Ishikawa (cell line): ENCODE measurements around the gene SMPD3.

Experiments
- CEBPB ChIP-seq: IDR thresholded peaks from 2 replicates; pipeline ENCODE4 v1.6.1; 2012
- CREB1 ChIP-seq: IDR thresholded peaks from 2 replicates; pipeline ENCODE4 v1.6.1; 2012; ENCODE audit warnings: low read depth
- EGR1 ChIP-seq: IDR thresholded peaks from 2 replicates; pipeline ENCODE4 v1.6.1; 2012
- EP300 ChIP-seq: IDR thresholded peaks from 2 replicates; pipeline ENCODE4 v1.6.1; 2012; ENCODE audit warnings: borderline replicate concordance
- FOXM1 ChIP-seq: IDR thresholded peaks from 2 replicates; pipeline ENCODE4 v1.6.1; 2012; ENCODE audit warnings: low read depth, borderline replicate concordance
- MAX ChIP-seq: IDR thresholded peaks from 2 replicates; pipeline ENCODE4 v1.6.1; 2012
- NFIC ChIP-seq: IDR thresholded peaks from 2 replicates; pipeline ENCODE4 v1.6.1; 2012
- RAD21 ChIP-seq: IDR thresholded peaks from 2 replicates; pipeline ENCODE4 v1.6.1; 2012; ENCODE audit warnings: low read depth
- REST ChIP-seq: IDR thresholded peaks from 2 replicates; pipeline ENCODE4 v1.6.1; 2012; ENCODE audit warnings: low read depth, mild to moderate bottlenecking
- TAF1 ChIP-seq: IDR thresholded peaks from 2 replicates; pipeline ENCODE4 v1.6.1; 2012; ENCODE audit warnings: low read depth, mild to moderate bottlenecking
- TCF12 ChIP-seq: IDR thresholded peaks from 2 replicates; pipeline ENCODE4 v1.6.1; 2012; ENCODE audit warnings: low read depth
- TEAD4 ChIP-seq: IDR thresholded peaks from 2 replicates; pipeline ENCODE4 v1.6.1; 2012
- USF1 ChIP-seq: IDR thresholded peaks from 2 replicates; pipeline ENCODE4 v1.6.1; 2012
- YY1 ChIP-seq: IDR thresholded peaks from 2 replicates; pipeline ENCODE4 v1.6.1; 2012; ENCODE audit warnings: low read depth
- ZBTB7A ChIP-seq: IDR thresholded peaks from 2 replicates; pipeline ENCODE4 v1.6.1; 2012; ENCODE audit warnings: low read depth

Gene SMPD3

GRCh38 chr16:68377667-68378393 lies 70.5 kb downstream of the SMPD3 start:
- TF ChIP-seq CREB1 (no peak), MAX (no peak), ZBTB7A (no peak), TCF12 (no peak)

GRCh38 chr16:68377221-68377620 lies 71.1 kb downstream of the SMPD3 start:
- TF ChIP-seq TEAD4 (no peak), YY1 (no peak), REST (no peak), CEBPB (no peak), USF1 (no peak), CREB1 (no peak), EGR1 (no peak), TCF12 (no peak), RAD21 (no peak), NFIC (no peak), MAX (no peak), EP300 (no peak), TAF1 (no peak), FOXM1 (no peak), ZBTB7A (no peak)

- TF ChIP-seq RAD21 (no peak), ZBTB7A (no peak), YY1 (no peak), MAX (no peak), TAF1 (no peak), EP300 (no peak)
Observed at GRCh38 chr16:68376590-68376989, 71.7 kb downstream of the SMPD3 start.

- TF ChIP-seq CEBPB, result no peak
- no peak for TF ChIP-seq RAD21
- TF ChIP-seq YY1, result no peak
- TF ChIP-seq TAF1, result no peak
- no peak for TF ChIP-seq NFIC
- no peak for TF ChIP-seq EP300
- TF ChIP-seq TEAD4, result no peak
- TF ChIP-seq MAX, result no peak
- no peak for TF ChIP-seq TCF12
- TF ChIP-seq USF1, result no peak
- TF ChIP-seq ZBTB7A, result no peak
- no peak for TF ChIP-seq REST
- no peak for TF ChIP-seq EGR1
Observed at GRCh38 chr16:68375801-68376536, 72.3 kb downstream of the SMPD3 start.

GRCh38 chr16:68374961-68375660 lies 73.2 kb downstream of the SMPD3 start:
- TF ChIP-seq CREB1, result no peak
